GM18870 (cell line): ENCODE data around the gene FAM193B.
"Not testable (repeated sequence)": the region's sequence is repeated elsewhere in the genome, so short reads cannot be mapped to it uniquely, and the experiment has no call there.

Experiments used
- ATAC-seq: cut with Tn5 transposase; IDR thresholded peaks from one replicate; pipeline ENCODE4 v1.9.1; 2021; ENCODE audit warnings: moderate library complexity; ENCODE audit not compliant: unreplicated experiment

The FAM193B gene

GRCh38 chr5:177538876-177539275 lies 15.5 kb downstream of the FAM193B start:
- no peak for ATAC-seq

GRCh38 chr5:177537389-177538361 lies 16.7 kb downstream of the FAM193B start:
- ATAC-seq, result no peak

- no peak for ATAC-seq
Measured at GRCh38 chr5:177536386-177536785, 18.0 kb downstream of the FAM193B start.

- no peak for ATAC-seq
Measured at GRCh38 chr5:177535125-177535524, 19.2 kb downstream of the FAM193B start.

- not testable (repeated sequence) for ATAC-seq
Measured at GRCh38 chr5:177534433-177534832, 19.9 kb downstream of the FAM193B start.

- ATAC-seq, result no peak
Measured at GRCh38 chr5:177531209-177531940, 23.0 kb downstream of the FAM193B start.

- ATAC-seq, result no peak
Measured at GRCh38 chr5:177530638-177531037, 23.7 kb downstream of the FAM193B start.

GRCh38 chr5:177529247-177530203 lies 24.8 kb downstream of the FAM193B start:
- ATAC-seq, result no peak

- no peak for ATAC-seq
Measured at GRCh38 chr5:177528631-177529030, 25.7 kb downstream of the FAM193B start.

GRCh38 chr5:177527595-177527994 lies 26.8 kb downstream of the FAM193B start:
- no peak for ATAC-seq

GRCh38 chr5:177526791-177527190 lies 27.6 kb downstream of the FAM193B start:
- ATAC-seq, result no peak

GRCh38 chr5:177526191-177526590 lies 28.2 kb downstream of the FAM193B start:
- no peak for ATAC-seq

- no peak for ATAC-seq
Measured at GRCh38 chr5:177524941-177525655, 29.3 kb downstream of the FAM193B start.

GRCh38 chr5:177524539-177524900 lies 29.8 kb downstream of the FAM193B start:
- ATAC-seq, result no peak

- ATAC-seq, result no peak
Measured at GRCh38 chr5:177523711-177524538, 30.4 kb downstream of the FAM193B start.

GRCh38 chr5:177520916-177521513 lies 33.3 kb downstream of the FAM193B start:
- no peak for ATAC-seq

GRCh38 chr5:177520271-177520670 lies 34.1 kb downstream of the FAM193B start:
- no peak for ATAC-seq

GRCh38 chr5:177519463-177520235 lies 34.7 kb downstream of the FAM193B start:
- no peak for ATAC-seq
